Naive thymus-derived CD8-positive, alpha-beta T cell (primary cell): ENCODE results near the gene SCO2. TPM values are rescaled to one million over a fixed set of nuclear protein-coding genes. Genes with fewer than 3 reads are reported as not detected.
A peak's percentile ranks its signal among the peaks of the same experiment; 100 is the strongest.
"Not testable (repeated sequence)": the region's sequence is repeated elsewhere in the genome, so short reads cannot be mapped to it uniquely, and the experiment has no call there.

Experiments used
- ATAC-seq, 2 donors: fragments of 150-1000 bp; cut with Tn5 transposase in 1 of 2; sonication (Bioruptor Pico), chemical (Tn5 transposase) in 1 of 2; 1 replicate in 1 of 2; 2 replicates in 1 of 2; pipeline ENCODE4 v1.10.0; 2021; ENCODE audit warnings: mild to moderate bottlenecking in 2 of 2, moderate library complexity in 2 of 2
- POLR2A ChIA-PET: fragments of 350-600 bp; sonication (Branson Sonifier 250); formaldehyde crosslinking; loops from one replicate; lab custom pipeline; 2021; ENCODE audit warnings: antibody characterized with exemption; lab: Charles Lee
- DNase-seq, 10 donors: peaks; one replicate each; pipeline versions ENCODE4 v3.0.0 to v3.0.0-alpha.2; 2020 to 2022
- H3K27ac Mint-ChIP-seq, 10 donors: one replicate each; pipeline ENCODE4 v1.8.0; 2020 to 2022; ENCODE audit warnings: mild to moderate bottlenecking in 10 of 10, mixed read lengths in 10 of 10, moderate library complexity in 4 of 10, inconsistent platforms in 1 of 10
- H3K27me3 Mint-ChIP-seq, 5 donors: one replicate each; pipeline ENCODE4 v1.8.0; 2021 to 2022; ENCODE audit warnings: mixed read lengths in 5 of 5
- H3K36me3 Mint-ChIP-seq, 3 donors: one replicate each; pipeline ENCODE4 v1.8.0; 2020 to 2022; ENCODE audit warnings: mixed read lengths in 3 of 3, mild to moderate bottlenecking in 2 of 3, inconsistent platforms in 1 of 3
- H3K4me1 Mint-ChIP-seq, 4 donors: one replicate each; pipeline ENCODE4 v1.8.0; 2021 to 2022; ENCODE audit warnings: mixed read lengths in 4 of 4
- H3K4me3 Mint-ChIP-seq, 10 donors: one replicate each; pipeline ENCODE4 v1.8.0; 2020 to 2022; ENCODE audit warnings: mild to moderate bottlenecking in 10 of 10, mixed read lengths in 10 of 10, moderate library complexity in 6 of 10, inconsistent platforms in 1 of 10
- H3K9me3 Mint-ChIP-seq, 9 donors: one replicate each; pipeline ENCODE4 v1.8.0; 2020 to 2022; ENCODE audit warnings: mixed read lengths in 9 of 9, mild to moderate bottlenecking in 3 of 9, inconsistent platforms in 1 of 9, moderate library complexity in 1 of 9
- polyA plus RNA-seq, 3 donors: library from polyadenylated mRNA; unstranded; fragments of 300-500 nt; fragmentation: Illumina TruSeq; gene quantifications; one replicate each; pipeline ENCODE4 v1.2.3, GENCODE V29; 2021
- total RNA-seq, 8 experiments: library from RNA in 2 of 8; stranded (reverse) in 2 of 8; gene quantifications; one replicate each; pipeline ENCODE4 v1.2.3 and lab custom pipeline; 2021 to 2026

Gene SCO2
- total and polyA plus RNA-seq, 5 experiments from 2014 or later = 2.7 to 8.3 (median 5.4) TPM; not detected in 1

DNA sequence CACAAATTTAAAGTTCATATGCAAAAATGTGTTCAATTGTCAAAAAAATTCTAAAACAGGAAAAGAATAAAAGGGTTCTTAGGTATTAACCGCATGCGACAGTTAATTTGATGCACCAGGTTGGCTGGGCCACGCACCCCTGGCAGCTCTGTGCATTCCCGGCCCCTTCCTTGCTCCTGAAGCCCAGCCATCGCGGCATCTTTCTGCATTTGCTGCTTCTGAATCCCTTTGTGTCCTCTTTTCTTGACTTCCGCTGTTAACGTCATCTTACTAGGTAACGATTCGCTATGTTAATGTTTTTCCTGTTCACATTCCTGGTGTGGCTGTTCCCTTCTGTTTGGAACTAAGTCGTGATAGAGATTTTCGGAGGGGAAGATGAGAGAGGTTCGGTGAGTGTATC is 12.4 kb upstream of the SCO2 start:
- ATAC-seq (no peak), DNase-seq (no peak)
- peaks cover 10 to 70% (median 22%) of the 10 kb centered on the region in 4 donors for H3K4me1 Mint-ChIP-seq
- H3K9me3 Mint-ChIP-seq = no peaks in the 10 kb centered on the region
- peaks cover 0 to 4% (median 0%) of the 10 kb centered on the region in 5 donors for H3K27me3 Mint-ChIP-seq
- POLR2A ChIA-PET = interaction anchor here (0.9 to 7.5 kb wide), 4 partner anchors 11 to 93 kb away, joined by 3 to 121 read pairs (median 10); partner anchors contain the start of genes CHKB, SCO2 and TYMP
- H3K27ac Mint-ChIP-seq = peak overlapping the region; percentile 63 to 100 (median 86)
- H3K4me3 Mint-ChIP-seq = peak overlapping the region in 4 of 10 donors; percentile 11 to 65 (median 34)
- H3K36me3 Mint-ChIP-seq = no peaks in the 10 kb centered on the region

DNA sequence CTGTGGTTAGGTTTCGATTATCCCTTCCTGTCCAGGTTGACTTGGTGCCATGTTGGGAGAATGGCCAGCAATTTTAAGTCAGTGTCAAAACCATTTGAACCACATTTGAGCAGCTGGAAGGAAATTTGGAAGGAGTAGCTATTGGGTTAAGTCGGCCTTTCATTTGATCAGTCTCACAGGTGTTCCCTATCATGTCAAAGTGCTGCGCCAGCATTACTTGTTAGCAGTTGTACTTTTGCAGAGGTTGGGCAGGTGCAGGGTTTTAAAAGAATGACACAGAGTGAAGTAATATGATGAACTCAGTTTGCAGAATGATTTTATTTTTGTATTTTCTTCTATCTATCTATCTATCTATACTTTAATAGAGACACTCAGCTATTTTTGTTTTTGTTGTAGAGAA is 10.8 kb upstream of the SCO2 start:
- no peak overlapping the region for H3K4me3 Mint-ChIP-seq
- no peak for ATAC-seq
- H3K27ac Mint-ChIP-seq = peak overlapping the region in 2 of 10 donors; percentile 37 to 100
- H3K4me1 Mint-ChIP-seq = peaks cover 9 to 59% (median 25%) of the 10 kb centered on the region in 4 donors
- no peak for DNase-seq
- no peaks in the 10 kb centered on the region for H3K9me3 Mint-ChIP-seq
- peaks cover 0 to 8% (median 0%) of the 10 kb centered on the region in 5 donors for H3K27me3 Mint-ChIP-seq
- no peaks in the 10 kb centered on the region for H3K36me3 Mint-ChIP-seq
- POLR2A ChIA-PET = interaction anchor here (0.6 to 7.5 kb wide), 5 partner anchors 9 to 409 kb away, joined by 3 to 121 read pairs (median 5); partner anchors contain the start of genes SCO2 and TYMP

DNA sequence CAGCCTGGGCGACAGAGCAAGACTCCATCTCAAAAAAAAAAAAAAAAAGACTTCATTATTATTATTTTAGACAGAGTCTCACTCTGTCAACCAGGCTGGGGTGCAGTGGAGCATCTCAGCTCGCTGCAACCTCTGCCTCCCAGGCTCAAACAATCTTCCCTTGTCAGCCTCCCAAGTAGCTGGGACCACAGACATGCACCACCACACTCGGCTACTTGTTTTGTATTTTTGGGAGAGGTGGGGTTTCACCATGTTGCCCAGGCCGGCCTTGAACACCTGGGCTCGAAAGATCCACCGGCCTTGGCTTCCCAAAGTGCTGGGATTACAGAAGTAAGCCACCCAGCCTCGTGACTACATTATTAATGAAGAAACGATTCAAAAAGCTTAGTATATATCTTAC is 9.7 kb upstream of the SCO2 start:
- Mint-ChIP-seq H3K27me3 (peaks cover 0 to 11% (median 0%) of the 10 kb centered on the region in 5 donors), H3K4me1 (peaks cover 12 to 51% (median 27%) of the 10 kb centered on the region in 4 donors), H3K9me3 (no peaks in the 10 kb centered on the region), H3K4me3 (no peak overlapping the region), H3K27ac (no peak overlapping the region), H3K36me3 (no peaks in the 10 kb centered on the region)
- DNase-seq (no peak), ATAC-seq (no peak)
- POLR2A ChIA-PET = interaction anchor here (2.0 to 7.5 kb wide), 2 partner anchors 8 to 13 kb away, joined by 6 to 121 read pairs; partner anchors contain the start of genes SCO2 and TYMP

DNA sequence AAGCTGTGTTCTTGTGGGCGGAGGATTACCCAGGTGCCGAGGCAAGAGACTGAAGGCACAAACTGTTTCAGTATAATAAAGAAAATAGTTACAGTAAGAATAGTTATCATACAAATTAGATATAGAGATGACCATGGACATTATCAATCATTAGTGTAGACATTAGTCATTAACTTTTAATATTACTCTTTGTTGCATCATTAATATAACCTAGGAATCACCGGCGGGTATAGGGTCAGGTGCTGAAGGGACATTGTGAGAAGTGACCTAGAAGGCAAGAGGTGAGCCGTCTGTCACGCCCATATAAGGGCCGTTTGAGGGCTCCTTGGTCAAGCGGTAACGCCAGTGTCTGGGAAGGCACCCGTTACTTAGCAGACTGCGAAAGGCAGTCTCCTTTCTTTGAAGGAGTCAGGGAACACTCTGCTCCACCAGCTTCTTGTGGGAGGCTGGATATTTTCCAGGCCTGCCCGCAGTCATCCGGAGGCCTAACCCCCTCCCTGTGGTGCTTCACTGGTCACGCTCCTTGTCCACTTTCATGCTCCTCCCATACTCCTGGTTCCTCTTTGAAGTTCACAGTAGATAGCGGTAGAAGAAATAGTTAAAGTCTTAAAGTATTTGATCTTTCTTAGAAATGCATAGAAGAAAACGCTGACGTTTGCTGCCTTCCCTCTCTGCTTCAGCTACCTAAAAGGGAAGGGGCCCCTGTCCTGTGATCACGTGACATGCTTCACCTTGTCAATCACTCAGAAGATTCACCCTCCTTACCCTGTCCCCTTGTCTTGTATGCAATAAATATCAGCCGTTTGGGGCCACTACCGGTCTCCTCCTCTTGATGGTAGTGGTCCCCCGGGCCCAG is 8.7 kb upstream of the SCO2 start:
- POLR2A ChIA-PET = interaction anchor here (1.2 to 7.5 kb wide), 3 partner anchors 7 to 26 kb away, joined by 5 to 121 read pairs (median 6); partner anchors contain the start of genes LMF2, NCAPH2, SCO2 and TYMP
- Mint-ChIP-seq H3K4me3 (peak overlapping the region in 3 of 10 donors; percentile 26 to 71 (median 33)), H3K27ac (peak overlapping the region in 4 of 10 donors; percentile 35 to 89 (median 82)), H3K27me3 (peaks cover 0 to 11% (median 0%) of the 10 kb centered on the region in 5 donors), H3K4me1 (peaks cover 10 to 42% (median 18%) of the 10 kb centered on the region in 4 donors)
- ATAC-seq, H3K36me3 Mint-ChIP-seq, H3K9me3 Mint-ChIP-seq: not testable (repeated sequence)
- DNase-seq = peak in 1 of 10 donors; percentile 42

- H3K4me1 Mint-ChIP-seq = peaks cover 14 to 46% (median 23%) of the 10 kb centered on the region in 4 donors
- H3K9me3 Mint-ChIP-seq = no peaks in the 10 kb centered on the region
- peak overlapping the region; percentile 28 to 90 (median 58) for H3K4me3 Mint-ChIP-seq
- H3K27ac Mint-ChIP-seq = peak overlapping the region in 5 of 10 donors; percentile 59 to 89 (median 88)
- peaks cover 0 to 11% (median 0%) of the 10 kb centered on the region in 5 donors for H3K27me3 Mint-ChIP-seq
- H3K36me3 Mint-ChIP-seq = no peaks in the 10 kb centered on the region
- ATAC-seq (no peak), DNase-seq (peak in 1 of 10 donors; percentile 30)
- POLR2A ChIA-PET = interaction anchor here (0.6 to 2.3 kb wide), 8 partner anchors 7 to 341 kb away, joined by 3 to 12 read pairs (median 5); partner anchors contain the start of genes KLHDC7B, LMF2 and NCAPH2
Observed at GRCh38 chr22:50532824-50533796, 7.7 kb upstream of the SCO2 start.

- H3K27me3 Mint-ChIP-seq = peaks cover 0 to 11% (median 0%) of the 10 kb centered on the region in 5 donors
- H3K27ac Mint-ChIP-seq = peak overlapping the region in 6 of 10 donors; percentile 43 to 90 (median 88)
- ATAC-seq = no peak
- peaks cover 16 to 47% (median 28%) of the 10 kb centered on the region in 4 donors for H3K4me1 Mint-ChIP-seq
- H3K4me3 Mint-ChIP-seq = peak overlapping the region; percentile 28 to 91 (median 85)
- H3K36me3 Mint-ChIP-seq = no peaks in the 10 kb centered on the region
- H3K9me3 Mint-ChIP-seq = no peaks in the 10 kb centered on the region
- DNase-seq = peak in 1 of 10 donors; percentile 60
- POLR2A ChIA-PET = interaction anchor here (0.6 to 2.3 kb wide), 11 partner anchors 8 to 290 kb away, joined by 3 to 12 read pairs (median 4); partner anchors contain the start of genes LMF2 and NCAPH2
Observed at GRCh38 chr22:50531962-50532674, 6.7 kb upstream of the SCO2 start.

GRCh38 chr22:50531546-50531961 is 6.2 kb upstream of the SCO2 start:
- Mint-ChIP-seq H3K9me3 (no peaks in the 10 kb centered on the region), H3K27ac (peak overlapping the region in 7 of 10 donors; percentile 90 to 97 (median 95)), H3K4me1 (peaks cover 20 to 50% (median 33%) of the 10 kb centered on the region in 4 donors), H3K27me3 (peaks cover 0 to 11% (median 0%) of the 10 kb centered on the region in 5 donors), H3K4me3 (peak overlapping the region; percentile 79 to 91 (median 88)), H3K36me3 (no peaks in the 10 kb centered on the region)
- POLR2A ChIA-PET = interaction anchor here (0.6 to 2.3 kb wide), 7 partner anchors 8 to 90 kb away, joined by 3 to 12 read pairs (median 4); no protein-coding TSS in a partner anchor
- DNase-seq (peak in 4 of 10 donors; percentile 34 to 71 (median 58)), ATAC-seq (peak; percentile 44 to 56)

GRCh38 chr22:50530877-50531545 is 5.6 kb upstream of the SCO2 start:
- peak; percentile 28 to 55 for ATAC-seq
- Mint-ChIP-seq H3K4me3 (peak overlapping the region; percentile 79 to 91 (median 88)), H3K36me3 (no peaks in the 10 kb centered on the region), H3K4me1 (peaks cover 20 to 50% (median 34%) of the 10 kb centered on the region in 4 donors), H3K9me3 (no peaks in the 10 kb centered on the region), H3K27ac (peak overlapping the region; percentile 80 to 97 (median 91)), H3K27me3 (peaks cover 0 to 11% (median 0%) of the 10 kb centered on the region in 5 donors)
- DNase-seq = peak in 8 of 10 donors; percentile 47 to 76 (median 60)
- POLR2A ChIA-PET = interaction anchor here (1.3 to 2.3 kb wide), 4 partner anchors 9 to 67 kb away, joined by 3 to 12 read pairs (median 5); no protein-coding TSS in a partner anchor

DNA sequence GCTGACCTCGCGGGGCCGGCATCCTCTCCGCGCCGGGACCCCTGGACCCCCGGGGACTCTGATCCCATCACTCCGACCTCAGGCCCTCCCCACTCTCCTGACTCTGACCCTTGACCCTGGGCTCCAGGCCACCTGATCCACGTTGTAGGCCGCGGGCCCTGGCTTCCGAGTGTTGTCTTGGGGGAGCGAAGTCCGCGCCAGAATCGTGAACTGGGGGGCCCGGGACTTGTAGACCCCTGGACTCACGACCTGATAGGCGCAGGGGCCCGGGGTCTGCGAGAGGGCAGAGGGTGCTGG is 5.1 kb upstream of the SCO2 start:
- no peaks in the 10 kb centered on the region for H3K9me3 Mint-ChIP-seq
- peak overlapping the region; percentile 68 to 91 (median 86) for H3K4me3 Mint-ChIP-seq
- POLR2A ChIA-PET = interaction anchor here (2.3 kb wide), 1 partner anchor 9 kb away, joined by 12 read pairs; no protein-coding TSS in a partner anchor
- peak overlapping the region in 7 of 10 donors; percentile 55 to 97 (median 78) for H3K27ac Mint-ChIP-seq
- peaks cover 0 to 11% (median 0%) of the 10 kb centered on the region in 5 donors for H3K27me3 Mint-ChIP-seq
- no peak for ATAC-seq
- peaks cover 20 to 50% (median 34%) of the 10 kb centered on the region in 4 donors for H3K4me1 Mint-ChIP-seq
- DNase-seq = no peak
- H3K36me3 Mint-ChIP-seq = no peaks in the 10 kb centered on the region

DNA sequence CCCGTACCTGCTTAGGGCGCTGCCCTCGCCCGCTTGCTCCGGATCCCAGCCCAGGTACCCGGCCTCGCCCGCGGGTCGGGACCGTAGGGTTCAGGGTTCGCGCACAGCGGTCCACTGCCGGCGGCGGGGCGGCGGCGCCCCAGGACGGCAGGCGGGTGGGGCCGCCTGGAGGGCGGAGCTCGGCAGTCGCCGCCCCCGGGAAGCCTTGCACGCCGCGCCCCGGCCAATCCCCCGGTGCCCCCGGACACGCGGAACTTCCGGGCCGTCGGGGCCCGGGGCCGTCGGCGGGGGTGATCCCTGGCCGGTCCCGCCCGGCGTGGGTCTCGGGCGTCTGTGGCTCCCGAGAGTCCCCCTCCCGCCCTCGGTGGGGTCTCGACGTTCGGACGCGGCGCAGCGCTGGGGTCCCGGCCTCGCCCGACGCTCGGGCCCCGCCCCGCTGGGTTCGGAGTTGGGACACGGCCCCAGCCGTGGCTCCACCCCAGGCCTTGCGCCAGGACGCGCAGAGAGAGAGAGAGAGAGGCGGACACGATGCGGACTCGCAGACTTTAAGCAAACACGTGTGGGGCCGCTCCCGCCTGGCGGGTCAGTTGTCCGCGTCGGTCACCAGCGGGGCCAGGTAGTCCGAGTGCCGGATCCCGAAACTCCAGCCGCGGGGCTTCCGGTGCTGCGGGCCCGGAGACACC is 4.6 kb upstream of the SCO2 start, which contains the start of gene TYMP:
TSS of gene TYMP (minus strand) at position 116 of the 683 bp plus-strand sequence. CDS start 303 bp downstream, outside the sequence.
- H3K36me3 Mint-ChIP-seq = no peaks in the 10 kb centered on the region
- H3K4me1 Mint-ChIP-seq = peaks cover 20 to 48% (median 34%) of the 10 kb centered on the region in 4 donors
- peak within 1 kb of the TSS in 9 of 10 donors; percentile 86 to 97 (median 92) for H3K27ac Mint-ChIP-seq
- POLR2A ChIA-PET = interaction anchor here (0.6 to 6.6 kb wide), 8 partner anchors 8 to 188 kb away, joined by 3 to 121 read pairs (median 9); partner anchors contain the start of genes KLHDC7B, LMF2 and NCAPH2
- H3K4me3 Mint-ChIP-seq = peak within 1 kb of the TSS; percentile 79 to 91 (median 88)
- H3K27me3 Mint-ChIP-seq = peaks cover 0 to 11% (median 0%) of the 10 kb centered on the region in 5 donors
- ATAC-seq (no peak), DNase-seq (peak in 7 of 10 donors; percentile 37 to 66 (median 47))
- H3K9me3 Mint-ChIP-seq = no peaks in the 10 kb centered on the region
